Right atrium auricular region (tissue), 2 donors: ENCODE measurements around the gene CARS1. TPM values are rescaled to one million over a fixed set of nuclear protein-coding genes. Genes with fewer than 3 reads are reported as not detected.

Experiments used
- DNase-seq: peaks from one replicate; pipeline ENCODE4 v3.0.0-alpha.2; 2019; ENCODE audit warnings: low spot score
- H3K27ac ChIP-seq, 2 donors: fragments of 200-600 bp; sonication (generic); 1 replicate in 1 of 2; 2 replicates in 1 of 2; pipeline ENCODE4 v1.5.1; 2016 to 2019
- H3K27me3 ChIP-seq, 2 donors: fragments of 200-600 bp; sonication (generic); one replicate each; pipeline versions ENCODE4 v1.5.1 to v1.6.0; 2017 to 2019
- H3K36me3 ChIP-seq: fragments of 200-600 bp; sonication (generic); one replicate; pipeline ENCODE4 v1.5.1; 2016
- H3K4me1 ChIP-seq, 2 donors: fragments of 200-600 bp; sonication (generic); one replicate each; pipeline versions ENCODE4 v1.5.1 to v1.6.0; 2017 to 2019
- H3K4me3 ChIP-seq, 2 donors: fragments of 200-600 bp; sonication (generic); 1 replicate in 1 of 2; 2 replicates in 1 of 2; pipeline ENCODE4 v1.5.1; 2017 to 2019; ENCODE audit warnings: mild to moderate bottlenecking in 1 of 2, moderate library complexity in 1 of 2
- H3K9me3 ChIP-seq, 2 donors: fragments of 200-600 bp; sonication (generic); one replicate each; pipeline ENCODE4 v1.5.1; 2019
- total RNA-seq, 2 donors: library from RNA; depleted of rRNA; stranded (reverse); fragments of >200 nt; gene quantifications; one replicate each; pipeline ENCODE4 v1.1.0, GENCODE V29; 2016
- TF ChIP-seq, protein P1 (sequence below), 2 donors: fragments of 200-600 bp; sonication (generic); IDR thresholded peaks; one replicate each; pipeline ENCODE4 v1.5.1; 2019; ENCODE audit warnings: antibody characterized with exemption in 2 of 2

CARS1 gene
- total RNA-seq, 2 donors from 2014 or later = 12.2 to 15.3 TPM

DNA sequence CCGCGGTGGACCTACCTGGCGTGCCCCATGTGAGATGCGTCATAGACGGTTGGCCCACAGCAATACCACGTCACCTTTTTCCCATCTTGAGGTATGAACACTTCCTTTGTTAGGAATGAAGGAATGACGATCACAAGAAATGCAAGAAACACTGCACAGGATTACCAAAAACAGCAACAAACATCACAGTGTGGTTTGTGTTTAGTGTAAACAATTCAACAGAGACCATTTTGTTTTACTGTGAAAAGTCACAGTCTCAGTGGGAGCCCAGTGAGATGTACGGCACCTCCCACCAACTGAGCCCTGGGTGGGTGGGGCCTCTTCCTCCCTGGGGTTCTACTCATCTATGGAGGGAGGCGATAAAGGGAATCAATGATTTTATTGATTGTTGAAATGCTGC lies 16.3 kb downstream of the CARS1 start:
- H3K36me3 ChIP-seq = peaks cover 42% of the 10 kb centered on the region
- no peaks in the 10 kb centered on the region for H3K9me3 ChIP-seq
- no peak overlapping the region for H3K27ac ChIP-seq
- DNase-seq = no peak
- TF ChIP-seq, protein P1, sequence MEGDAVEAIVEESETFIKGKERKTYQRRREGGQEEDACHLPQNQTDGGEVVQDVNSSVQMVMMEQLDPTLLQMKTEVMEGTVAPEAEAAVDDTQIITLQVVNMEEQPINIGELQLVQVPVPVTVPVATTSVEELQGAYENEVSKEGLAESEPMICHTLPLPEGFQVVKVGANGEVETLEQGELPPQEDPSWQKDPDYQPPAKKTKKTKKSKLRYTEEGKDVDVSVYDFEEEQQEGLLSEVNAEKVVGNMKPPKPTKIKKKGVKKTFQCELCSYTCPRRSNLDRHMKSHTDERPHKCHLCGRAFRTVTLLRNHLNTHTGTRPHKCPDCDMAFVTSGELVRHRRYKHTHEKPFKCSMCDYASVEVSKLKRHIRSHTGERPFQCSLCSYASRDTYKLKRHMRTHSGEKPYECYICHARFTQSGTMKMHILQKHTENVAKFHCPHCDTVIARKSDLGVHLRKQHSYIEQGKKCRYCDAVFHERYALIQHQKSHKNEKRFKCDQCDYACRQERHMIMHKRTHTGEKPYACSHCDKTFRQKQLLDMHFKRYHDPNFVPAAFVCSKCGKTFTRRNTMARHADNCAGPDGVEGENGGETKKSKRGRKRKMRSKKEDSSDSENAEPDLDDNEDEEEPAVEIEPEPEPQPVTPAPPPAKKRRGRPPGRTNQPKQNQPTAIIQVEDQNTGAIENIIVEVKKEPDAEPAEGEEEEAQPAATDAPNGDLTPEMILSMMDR (IDR thresholded peaks at IDR 0.05) = no peak
- H3K27me3 ChIP-seq = no peaks in the 10 kb centered on the region
- no peak overlapping the region for H3K4me3 ChIP-seq
- peaks cover 0 to 40% of the 10 kb centered on the region in 2 donors for H3K4me1 ChIP-seq

DNA sequence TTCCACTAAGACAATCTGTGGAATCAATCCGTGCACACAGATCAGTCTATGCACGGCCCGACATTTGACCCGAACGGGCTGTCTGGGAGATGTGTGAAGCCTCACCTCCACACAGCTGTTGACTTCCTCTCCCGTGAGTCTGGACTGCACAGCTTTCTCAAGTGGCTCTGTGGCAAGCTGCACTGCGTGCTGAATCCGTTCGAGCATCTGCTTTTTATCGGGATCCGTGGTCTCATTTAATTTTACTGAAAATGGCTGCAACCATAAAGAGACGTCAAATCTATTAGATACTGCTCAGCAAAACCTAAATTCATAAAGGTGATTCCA lies 19.3 kb downstream of the CARS1 start:
- no peak overlapping the region for H3K27ac ChIP-seq
- no peak for DNase-seq
- H3K4me1 ChIP-seq = peaks cover 0 to 27% of the 10 kb centered on the region in 2 donors

DNA sequence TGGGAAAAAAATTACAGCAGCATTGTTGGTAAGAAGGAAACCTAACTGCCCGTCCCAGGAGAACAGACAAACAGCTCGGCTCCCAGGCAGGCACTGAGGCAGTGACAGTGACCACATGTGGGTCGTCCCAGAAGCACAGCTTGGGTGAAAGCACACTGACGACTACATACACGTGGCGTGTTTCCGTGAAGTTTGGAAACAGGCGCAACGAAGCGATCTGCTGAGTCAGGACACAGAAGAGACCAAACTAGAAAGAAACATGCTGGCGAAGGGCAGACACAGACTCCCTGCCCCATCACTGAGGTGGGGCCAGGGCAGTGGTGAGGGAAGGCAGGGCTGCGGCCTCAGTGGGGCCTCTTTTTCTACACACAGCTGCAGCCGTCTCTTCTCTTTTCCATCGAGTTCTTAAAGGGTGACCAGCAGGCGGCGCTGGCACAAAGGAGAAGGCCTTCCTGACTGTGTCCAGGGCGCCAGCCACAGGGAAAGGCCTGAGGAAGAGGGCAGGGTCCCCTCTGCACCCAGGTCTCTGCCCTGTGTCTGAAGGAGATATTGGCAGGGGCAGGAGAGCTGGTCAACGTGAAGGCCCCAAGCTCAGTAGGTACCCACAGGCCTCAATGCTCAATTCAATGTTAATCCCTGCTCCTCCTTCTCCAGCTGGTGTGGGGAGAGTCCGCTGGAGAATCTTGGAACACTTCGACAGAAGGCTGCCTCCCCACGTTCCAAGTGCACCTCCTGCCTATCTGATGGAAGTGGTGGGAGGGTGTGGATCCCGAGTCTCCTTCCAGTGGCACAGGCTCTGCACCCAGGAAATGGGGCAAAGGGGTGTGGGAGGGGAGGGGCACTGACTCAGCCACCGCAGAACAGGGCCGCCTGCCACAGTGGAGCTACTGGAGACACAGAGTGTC lies 19.9 kb downstream of the CARS1 start:
- TF ChIP-seq, protein P1 (IDR thresholded peaks at IDR 0.05) = peak; percentile 74 to 89
- Histone ChIP-seq H3K9me3 (no peaks in the 10 kb centered on the region), H3K27me3 (no peaks in the 10 kb centered on the region), H3K4me3 (no peak overlapping the region), H3K4me1 (peaks cover 0 to 21% of the 10 kb centered on the region in 2 donors), H3K27ac (peak overlapping the region in 1 of 2 donors; percentile 37), H3K36me3 (peaks cover 59% of the 10 kb centered on the region)
- DNase-seq = peak; percentile 82

More for the DNA sequence above, 19.3 kb downstream of the CARS1 start:
- Histone ChIP-seq H3K36me3 (peaks cover 59% of the 10 kb centered on the region), H3K9me3 (no peaks in the 10 kb centered on the region), H3K4me3 (no peak overlapping the region), H3K27me3 (no peaks in the 10 kb centered on the region)
- TF ChIP-seq, protein P1 (IDR thresholded peaks at IDR 0.05) = no peak

DNA sequence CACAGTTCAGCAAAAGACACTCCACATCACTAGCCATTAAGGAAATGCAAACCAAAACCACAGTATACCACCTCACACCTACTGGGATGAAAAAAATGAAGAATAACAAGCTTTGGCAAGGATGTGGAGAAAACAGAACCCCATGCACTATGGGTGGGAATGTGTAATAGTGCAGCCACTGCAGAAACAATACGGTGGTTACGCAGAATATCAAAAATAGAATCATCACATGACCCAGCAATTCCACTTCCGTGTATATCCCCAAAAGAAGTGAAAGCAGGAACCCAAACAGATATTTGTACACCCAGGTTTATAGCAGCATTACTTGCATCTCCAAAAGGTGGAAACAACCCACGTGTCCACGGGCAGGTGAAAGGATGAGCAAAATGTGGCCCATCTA lies 20.8 kb downstream of the CARS1 start:
- H3K27ac ChIP-seq = peak overlapping the region in 1 of 2 donors; percentile 37
- H3K4me1 ChIP-seq = peaks cover 0 to 12% of the 10 kb centered on the region in 2 donors
- H3K4me3 ChIP-seq = no peak overlapping the region
- TF ChIP-seq, protein P1 (IDR thresholded peaks at IDR 0.05) = no peak
- peaks cover 53% of the 10 kb centered on the region for H3K36me3 ChIP-seq
- H3K27me3 ChIP-seq = no peaks in the 10 kb centered on the region
- H3K9me3 ChIP-seq = no peaks in the 10 kb centered on the region
- no peak for DNase-seq

DNA sequence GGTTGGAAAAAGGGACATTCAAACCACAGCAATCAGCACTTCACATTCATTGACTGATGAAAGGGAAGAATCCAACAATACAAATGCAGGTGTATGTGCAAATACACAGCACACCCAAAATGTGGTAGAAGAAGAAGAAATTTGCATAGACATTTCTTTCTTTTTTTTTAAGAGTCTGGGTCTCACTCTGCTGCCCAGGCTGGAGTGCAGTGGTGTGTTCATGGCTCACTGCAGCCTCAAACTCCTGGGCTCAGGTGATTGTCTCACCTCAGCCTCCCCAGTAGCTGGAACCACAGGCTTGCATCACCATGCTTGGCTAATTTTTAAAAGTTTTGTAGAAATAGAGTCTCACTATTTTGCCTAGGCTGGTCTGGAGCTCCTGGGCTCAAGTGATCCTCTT lies 21.9 kb downstream of the CARS1 start:
- Histone ChIP-seq H3K4me1 (peaks cover 0 to 12% of the 10 kb centered on the region in 2 donors), H3K27ac (no peak overlapping the region), H3K9me3 (no peaks in the 10 kb centered on the region), H3K4me3 (no peak overlapping the region), H3K36me3 (peaks cover 44% of the 10 kb centered on the region), H3K27me3 (no peaks in the 10 kb centered on the region)
- TF ChIP-seq, protein P1 (IDR thresholded peaks at IDR 0.05) = no peak
- no peak for DNase-seq
